Measurements from ENCODE around the gene DPT. TPM values are rescaled to one million over a fixed set of nuclear protein-coding genes. Genes with fewer than 3 reads are reported as not detected.

Gene DPT
- total RNA-seq, 3 donors from 2014 or later (not counting 1 experiment from before 2014, with no cell fraction given): not detected

GRCh38 chr1:168691541-168691940 is 37.5 kb downstream of the DPT start:
- 88% methylated on average over 4 of the region's 5 CpGs for WGBS (ENCODE audit: insufficient coverage)
- no peaks in the 10 kb centered on the region for H3K36me3 Mint-ChIP-seq
- Histone ChIP-seq H3K36me3 (ENCODE audit: control insufficient read depth, insufficient read depth, low read length) (no peaks in the 10 kb centered on the region), H3K27ac (ENCODE audit: low read length) (no peak overlapping the region), H3K4me3 (ENCODE audit: low read length) (no peak overlapping the region), H3K9me3 (ENCODE audit: control insufficient read depth, insufficient read depth, low read length) (no peaks in the 10 kb centered on the region), H3K4me1 (ENCODE audit: control insufficient read depth, insufficient read depth, low read length) (no peaks in the 10 kb centered on the region), H3K27me3 (ENCODE audit: control insufficient read depth, insufficient read depth, low read length) (no peaks in the 10 kb centered on the region)
- no peak for ATAC-seq
- H3K4me1 Mint-ChIP-seq: no peaks in the 10 kb centered on the region
- H3K27me3 Mint-ChIP-seq (ENCODE audit: low read depth in 2 of 2): peaks cover 10 to 15% of the 10 kb centered on the region in 2 donors
- no peak overlapping the region for H3K4me3 Mint-ChIP-seq
- no peak overlapping the region for H3K27ac Mint-ChIP-seq
- intact Hi-C loops (cut with micrococcal nuclease): no loop called here
- no peak for DNase-seq
- no peaks in the 10 kb centered on the region for H3K9me3 Mint-ChIP-seq
- no peak for TF ChIP-seq CTCF (IDR thresholded peaks at IDR 0.05)

GRCh38 chr1:168689726-168690602 is 39.0 kb downstream of the DPT start:
- Mint-ChIP-seq H3K27me3 (ENCODE audit: low read depth in 2 of 2) (peaks cover 9 to 20% of the 10 kb centered on the region in 2 donors), H3K27ac (no peak overlapping the region), H3K36me3 (no peaks in the 10 kb centered on the region), H3K9me3 (no peaks in the 10 kb centered on the region), H3K4me1 (no peaks in the 10 kb centered on the region), H3K4me3 (no peak overlapping the region)
- H3K36me3 ChIP-seq (ENCODE audit: control insufficient read depth, insufficient read depth, low read length): no peaks in the 10 kb centered on the region
- no peak for ATAC-seq
- TF ChIP-seq CTCF (IDR thresholded peaks at IDR 0.05): no peak
- DNase-seq: no peak
- no peaks in the 10 kb centered on the region for H3K9me3 ChIP-seq (ENCODE audit: control insufficient read depth, insufficient read depth, low read length)
- no peaks in the 10 kb centered on the region for H3K4me1 ChIP-seq (ENCODE audit: control insufficient read depth, insufficient read depth, low read length)
- no peaks in the 10 kb centered on the region for H3K27me3 ChIP-seq (ENCODE audit: control insufficient read depth, insufficient read depth, low read length)
- intact Hi-C loops (cut with micrococcal nuclease): no loop called here
- WGBS (ENCODE audit: insufficient coverage): 94% methylated on average over 8 of the region's 8 CpGs
- no peak overlapping the region for H3K4me3 ChIP-seq (ENCODE audit: low read length)
- H3K27ac ChIP-seq (ENCODE audit: low read length): no peak overlapping the region

DNA sequence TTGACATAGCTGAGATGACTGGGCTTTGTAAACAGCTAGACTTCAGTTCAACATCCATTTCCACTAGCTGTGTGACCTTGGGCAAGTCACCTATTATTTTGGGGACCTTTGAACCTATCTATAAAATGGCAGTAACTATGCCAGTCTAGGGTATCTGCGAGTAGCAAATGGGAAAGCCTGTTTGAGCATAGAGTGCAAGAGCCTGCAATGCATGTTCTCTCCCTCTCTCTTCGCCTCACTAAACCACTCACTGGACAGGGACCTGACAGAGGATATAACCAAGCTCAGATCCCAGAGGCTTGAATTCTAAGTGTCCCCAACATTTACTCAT is 39.7 kb downstream of the DPT start:
- DNase-seq (no peak), ATAC-seq (no peak)
- Histone ChIP-seq H3K4me3 (ENCODE audit: low read length) (no peak overlapping the region), H3K27me3 (ENCODE audit: control insufficient read depth, insufficient read depth, low read length) (no peaks in the 10 kb centered on the region), H3K27ac (ENCODE audit: low read length) (no peak overlapping the region), H3K9me3 (ENCODE audit: control insufficient read depth, insufficient read depth, low read length) (no peaks in the 10 kb centered on the region), H3K4me1 (ENCODE audit: control insufficient read depth, insufficient read depth, low read length) (no peaks in the 10 kb centered on the region), H3K36me3 (ENCODE audit: control insufficient read depth, insufficient read depth, low read length) (no peaks in the 10 kb centered on the region)
- Mint-ChIP-seq H3K4me3 (no peak overlapping the region), H3K27ac (no peak overlapping the region), H3K4me1 (no peaks in the 10 kb centered on the region), H3K36me3 (no peaks in the 10 kb centered on the region), H3K9me3 (no peaks in the 10 kb centered on the region), H3K27me3 (ENCODE audit: low read depth in 2 of 2) (peaks cover 11 to 20% of the 10 kb centered on the region in 2 donors)
- 93% methylated on average over 2 of the region's 2 CpGs for WGBS (ENCODE audit: insufficient coverage)
- intact Hi-C loops (cut with micrococcal nuclease): no loop called here
- no peak for TF ChIP-seq CTCF (IDR thresholded peaks at IDR 0.05)
